IPS-NIHi11 (cell line): ENCODE results near the gene ACADM.
"Not testable (repeated sequence)": the region's sequence is repeated elsewhere in the genome, so short reads cannot be mapped to it uniquely, and the experiment has no call there.

Experiments
- DNase-seq: peaks from one replicate; pipeline ENCODE4 v3.0.0; 2012; ENCODE audit warnings: mixed read lengths, low spot score

ACADM gene

DNA sequence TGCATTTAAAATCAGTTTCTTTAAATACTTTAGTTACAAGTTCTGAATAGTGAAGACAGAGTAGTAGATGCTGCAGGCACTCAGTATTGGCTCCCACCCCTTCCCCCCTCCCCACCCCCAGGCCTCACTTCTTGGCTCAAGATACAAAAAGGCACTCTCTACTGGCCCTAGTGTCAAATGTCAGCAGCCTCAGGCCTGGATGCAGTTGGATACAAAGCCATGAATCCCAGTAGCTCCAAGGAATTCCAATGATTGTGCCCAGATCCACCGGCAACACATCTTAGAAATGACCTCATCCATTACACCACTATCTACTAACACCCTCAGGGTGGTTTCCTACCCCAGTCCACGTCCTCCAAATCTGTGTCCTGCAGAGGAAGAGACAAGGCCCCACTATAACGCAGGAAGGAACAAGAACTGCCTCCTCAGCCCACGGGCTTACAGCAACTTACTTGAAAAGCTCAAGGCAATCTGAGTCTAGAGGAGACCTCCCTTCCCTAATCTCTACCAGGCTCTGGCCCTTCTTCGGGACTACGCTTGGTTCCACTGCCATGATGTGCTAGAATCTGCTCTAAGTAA is 17.6 kb downstream of the ACADM start:
- peak; percentile 12 for DNase-seq

DNA sequence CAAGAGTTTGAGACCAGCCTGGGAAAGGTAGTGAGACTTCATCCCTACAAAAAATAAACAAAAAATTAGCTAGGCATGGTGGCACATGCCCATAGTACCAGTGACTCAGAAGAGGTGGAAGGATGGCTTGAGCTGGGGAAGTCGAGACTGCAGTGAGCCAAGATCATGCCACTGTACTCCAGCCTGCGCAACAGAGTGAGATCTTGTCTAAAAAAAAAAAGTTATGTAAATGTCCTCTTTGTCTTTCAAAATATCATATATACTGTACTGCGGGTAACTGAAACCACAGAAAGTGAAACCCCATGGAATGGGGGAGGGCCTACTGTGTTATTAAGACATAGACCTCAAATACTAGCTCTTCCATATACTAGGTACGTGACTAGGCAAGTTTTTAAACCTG is 20.8 kb downstream of the ACADM start:
- no peak for DNase-seq

DNA sequence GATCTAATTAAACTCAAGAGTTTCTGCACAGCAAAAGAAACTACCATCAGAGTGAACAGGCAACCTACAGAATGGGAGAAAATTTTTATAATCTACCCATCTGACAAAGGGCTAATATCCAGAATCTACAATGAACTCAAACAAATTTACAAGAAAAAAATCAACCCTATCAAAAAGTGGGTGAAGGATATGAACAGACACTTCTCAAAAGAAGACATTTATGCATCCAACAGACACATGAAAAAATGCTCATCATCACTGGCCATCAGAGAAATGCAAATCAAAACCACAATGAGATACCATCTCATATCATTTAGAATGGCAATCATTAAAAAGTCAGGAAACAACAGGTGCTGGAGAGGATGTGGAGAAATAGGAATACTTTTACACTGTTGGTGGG is 32.7 kb downstream of the ACADM start:
- not testable (repeated sequence) for DNase-seq

DNA sequence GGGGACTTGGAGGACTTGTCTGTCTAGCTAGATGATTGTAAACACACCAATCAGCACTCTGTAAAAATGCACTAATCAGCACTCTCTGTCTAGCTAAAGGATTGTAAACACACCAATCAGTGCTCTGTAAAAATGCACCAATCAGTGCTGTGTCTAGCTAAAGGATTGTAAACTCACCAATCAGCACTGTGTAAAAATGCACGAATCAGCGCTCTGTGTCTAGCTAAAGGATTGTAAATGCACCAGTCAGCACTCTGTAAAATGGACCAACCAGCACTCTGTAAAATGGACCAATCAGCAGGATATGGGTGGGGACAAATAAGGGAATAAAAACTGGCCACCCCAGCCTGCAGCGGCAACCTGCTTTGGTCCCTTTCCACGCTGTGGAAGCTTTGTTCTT is 34.0 kb downstream of the ACADM start:
- DNase-seq, result not testable (repeated sequence)

DNA sequence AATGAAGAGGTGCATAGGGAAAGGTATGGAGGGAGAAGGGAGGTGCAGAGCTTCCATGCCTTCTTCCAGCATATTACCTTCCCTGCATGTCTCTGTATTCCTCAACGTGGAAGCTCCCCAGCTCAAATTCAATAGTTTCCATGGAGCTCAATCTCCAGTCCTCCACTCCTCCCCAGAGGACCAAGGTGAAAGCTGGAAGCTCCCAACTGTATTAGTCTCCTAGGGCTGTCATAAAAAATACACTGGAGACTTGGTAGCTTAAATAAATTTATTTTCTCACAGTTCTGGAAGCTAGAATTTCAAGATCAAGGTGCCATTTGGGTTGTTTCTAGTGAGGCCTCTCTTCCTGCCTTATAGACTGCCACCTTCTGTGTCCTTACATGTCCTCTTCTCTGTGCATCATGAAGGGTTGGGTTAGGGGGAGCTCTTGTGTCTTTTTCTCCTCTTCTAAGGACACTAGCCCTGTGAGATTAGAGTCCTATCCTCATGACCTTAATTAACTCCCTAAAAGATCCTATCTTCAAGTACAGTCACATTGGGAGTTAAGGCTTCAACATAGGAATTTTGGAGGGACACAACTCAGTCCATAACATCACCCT is 39.6 kb downstream of the ACADM start:
- no peak for DNase-seq

DNA sequence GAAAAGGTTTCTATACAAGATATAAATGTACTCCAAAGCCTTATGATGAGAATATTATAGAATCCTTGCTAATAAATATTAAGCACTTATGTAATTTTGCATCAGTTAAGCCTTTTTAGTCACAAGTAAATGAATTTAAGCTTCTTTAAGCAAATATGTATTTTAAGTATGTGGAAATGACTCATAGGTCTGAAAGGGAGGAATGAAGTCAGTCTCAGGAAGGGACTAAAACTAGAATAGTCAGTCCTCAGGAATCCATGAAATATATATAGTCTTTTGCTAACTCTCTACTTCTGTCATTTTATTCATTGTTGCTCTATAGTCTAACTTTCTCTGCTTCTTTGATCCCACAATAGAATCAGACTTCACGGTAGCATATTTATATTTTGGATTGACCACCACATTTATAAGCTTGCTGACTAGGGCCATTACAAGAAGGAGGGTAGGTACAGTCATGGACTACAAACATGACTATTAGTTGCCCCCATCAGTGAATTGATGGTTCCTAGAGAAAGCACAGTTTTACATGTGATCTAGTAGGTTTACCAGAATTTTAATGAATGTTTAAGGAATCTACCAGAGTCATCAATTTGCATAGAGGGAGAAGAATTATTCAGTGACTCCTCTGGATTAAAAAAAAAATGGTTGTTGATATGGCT is 41.3 kb downstream of the ACADM start:
- no peak for DNase-seq

DNA sequence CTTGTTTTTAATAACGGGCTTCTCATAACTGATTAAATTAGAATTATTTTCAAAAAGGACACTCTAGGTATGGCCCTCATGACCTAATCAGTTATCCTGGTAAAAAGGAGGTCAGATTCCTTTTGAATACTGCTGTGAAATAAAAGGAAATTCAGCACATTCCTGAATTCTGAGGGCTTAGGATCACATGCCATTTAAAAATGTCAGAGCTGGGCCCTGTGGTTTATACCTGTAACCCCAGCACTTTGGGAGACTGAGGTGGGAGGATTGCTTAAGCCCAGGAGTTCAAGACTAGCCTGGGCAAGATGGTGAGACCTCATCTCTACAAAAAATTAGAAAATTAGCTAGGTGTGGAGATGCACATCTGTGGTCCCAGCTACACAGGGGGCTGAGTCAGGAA is 43.5 kb downstream of the ACADM start:
- no peak for DNase-seq

DNA sequence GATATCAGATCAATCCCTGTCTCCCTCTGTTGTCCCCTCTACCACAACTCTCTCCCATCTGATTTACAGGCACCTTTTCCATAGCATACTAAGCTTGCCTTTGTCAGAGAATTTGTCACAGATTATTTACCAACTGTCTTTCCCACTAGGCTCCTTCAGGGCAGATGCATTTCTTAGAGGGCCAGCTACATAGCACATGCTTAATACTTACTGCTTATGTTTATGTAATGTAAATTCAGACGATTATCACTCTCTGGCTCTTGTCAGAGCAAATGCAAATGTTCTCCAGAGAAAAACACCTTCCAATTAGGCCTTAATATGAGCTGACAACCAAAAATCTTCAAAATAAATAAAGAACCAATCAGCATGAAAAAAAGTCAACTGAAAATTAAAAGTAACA is 46.3 kb downstream of the ACADM start:
- DNase-seq, result no peak

DNA sequence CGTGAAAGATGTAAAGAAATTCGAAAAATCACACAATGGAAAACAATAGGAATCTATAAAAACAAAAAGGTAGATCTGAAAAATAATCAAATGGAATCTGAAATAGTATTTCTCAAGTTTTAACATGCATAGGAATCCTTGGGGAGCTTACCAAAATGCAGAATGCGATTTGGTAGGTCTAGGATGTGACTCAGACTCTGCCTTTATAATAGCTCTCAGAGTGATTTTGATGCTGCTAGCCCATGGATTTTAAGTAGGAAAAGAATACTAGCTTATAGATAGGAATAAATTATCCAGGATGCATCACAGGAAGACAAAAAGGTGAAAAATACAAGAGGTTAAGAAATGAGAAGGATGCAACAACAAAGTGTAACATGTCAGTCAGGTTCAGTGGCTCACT is 47.5 kb downstream of the ACADM start:
- DNase-seq, result no peak

DNA sequence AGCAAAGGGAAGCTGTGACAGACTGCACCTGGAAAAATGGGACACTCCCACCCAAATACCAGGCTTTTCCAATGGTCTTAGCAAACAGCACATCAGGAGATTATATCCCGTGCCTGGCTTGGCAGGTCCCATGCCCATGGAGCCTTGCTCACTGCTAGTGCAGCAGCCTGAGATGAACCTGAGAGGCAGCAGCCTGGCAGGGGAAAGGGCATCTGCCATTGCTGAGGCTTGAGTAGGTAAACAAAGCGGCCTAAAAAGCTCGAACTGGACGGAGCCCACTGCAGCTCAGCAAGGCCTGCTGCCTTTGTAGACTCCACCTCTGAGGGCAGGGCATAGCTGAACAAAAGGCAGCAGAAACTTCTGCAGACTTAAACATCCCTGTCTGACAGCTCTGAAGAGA is 53.3 kb downstream of the ACADM start:
- not testable (repeated sequence) for DNase-seq

DNA sequence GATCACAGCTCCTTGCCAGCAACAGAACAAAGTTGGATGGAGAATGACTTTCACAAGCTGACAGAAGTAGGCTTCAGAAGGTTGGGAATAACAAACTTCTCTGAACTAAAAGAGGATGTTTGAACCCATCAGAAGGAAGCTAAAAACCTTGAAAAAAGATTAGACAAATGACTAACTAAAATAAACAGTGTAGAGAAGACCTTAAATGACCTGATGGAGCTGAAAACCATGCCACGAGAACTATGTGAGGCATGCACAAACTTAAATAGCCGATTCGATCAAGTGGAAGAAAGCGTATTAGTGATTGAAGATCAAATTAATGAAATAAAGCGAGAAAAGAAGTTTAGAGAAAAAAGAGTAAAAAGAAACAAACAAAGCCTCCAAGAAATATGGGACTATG is 54.2 kb downstream of the ACADM start:
- not testable (repeated sequence) for DNase-seq

DNA sequence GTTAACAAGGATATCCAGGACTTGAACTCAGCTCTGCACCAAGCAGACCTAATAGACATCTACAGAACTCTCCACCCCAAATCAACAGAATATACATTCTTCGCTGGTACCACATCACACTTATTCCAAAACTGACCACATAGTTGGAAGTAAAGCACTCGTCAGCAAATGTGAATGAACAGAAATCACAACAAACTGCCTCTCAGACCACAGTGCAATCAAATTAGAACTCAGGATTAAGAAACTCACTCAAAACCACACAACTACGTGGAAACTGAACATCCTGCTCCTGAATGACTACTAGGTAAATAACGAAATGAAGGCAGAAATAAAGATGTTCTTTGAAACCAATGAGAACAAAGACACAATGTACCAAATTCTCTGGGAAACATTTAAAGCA is 55.7 kb downstream of the ACADM start:
- DNase-seq, result not testable (repeated sequence)

DNA sequence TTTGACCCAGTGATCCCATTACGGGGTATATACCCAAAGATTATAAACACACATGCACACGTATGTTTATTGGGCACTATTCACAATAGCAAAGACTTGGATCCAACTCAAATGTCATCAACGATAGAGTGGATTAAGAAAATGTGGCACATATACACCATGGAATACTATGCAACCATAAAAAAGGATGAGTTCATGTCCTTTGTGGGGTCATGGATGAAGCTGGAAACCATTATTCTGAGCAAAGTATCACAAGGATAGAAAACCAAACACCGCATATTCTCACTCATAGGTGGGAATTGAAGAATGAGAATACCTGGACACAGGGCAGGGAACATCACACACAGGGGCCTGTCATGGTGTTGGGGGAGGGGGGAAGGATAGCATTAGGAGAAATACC is 59.4 kb downstream of the ACADM start:
- not testable (repeated sequence) for DNase-seq

DNA sequence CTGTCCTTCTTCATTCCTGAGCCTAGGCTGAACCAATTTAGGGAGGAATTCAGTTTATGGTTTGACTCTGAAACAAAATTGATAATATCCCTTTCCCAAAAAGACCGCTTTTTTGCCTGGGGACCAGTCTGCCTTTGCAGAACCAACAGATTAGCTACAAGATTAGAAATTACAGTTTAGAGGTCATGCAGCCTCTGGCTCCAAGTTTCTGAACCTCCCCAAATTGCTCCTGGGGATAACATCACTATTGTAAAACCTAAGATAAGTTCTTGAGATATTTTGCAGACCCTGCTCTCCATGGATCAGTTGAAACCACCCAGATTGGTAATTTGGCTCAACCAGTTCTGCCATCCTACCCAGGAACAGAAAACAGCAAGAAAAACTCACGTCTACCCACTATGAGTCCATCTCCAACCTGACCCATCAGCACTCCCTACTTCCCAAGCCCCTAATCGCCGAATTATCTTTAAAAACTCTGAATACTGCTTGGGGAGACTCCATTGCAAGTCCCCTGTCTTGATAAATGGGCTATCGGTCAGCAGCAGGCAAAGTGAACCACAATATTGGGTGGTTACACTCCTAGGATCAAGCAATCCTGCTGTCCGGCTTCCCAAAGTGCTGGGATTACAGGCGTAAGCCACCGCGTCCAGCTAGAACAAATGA is 60.9 kb downstream of the ACADM start:
- no peak for DNase-seq

DNA sequence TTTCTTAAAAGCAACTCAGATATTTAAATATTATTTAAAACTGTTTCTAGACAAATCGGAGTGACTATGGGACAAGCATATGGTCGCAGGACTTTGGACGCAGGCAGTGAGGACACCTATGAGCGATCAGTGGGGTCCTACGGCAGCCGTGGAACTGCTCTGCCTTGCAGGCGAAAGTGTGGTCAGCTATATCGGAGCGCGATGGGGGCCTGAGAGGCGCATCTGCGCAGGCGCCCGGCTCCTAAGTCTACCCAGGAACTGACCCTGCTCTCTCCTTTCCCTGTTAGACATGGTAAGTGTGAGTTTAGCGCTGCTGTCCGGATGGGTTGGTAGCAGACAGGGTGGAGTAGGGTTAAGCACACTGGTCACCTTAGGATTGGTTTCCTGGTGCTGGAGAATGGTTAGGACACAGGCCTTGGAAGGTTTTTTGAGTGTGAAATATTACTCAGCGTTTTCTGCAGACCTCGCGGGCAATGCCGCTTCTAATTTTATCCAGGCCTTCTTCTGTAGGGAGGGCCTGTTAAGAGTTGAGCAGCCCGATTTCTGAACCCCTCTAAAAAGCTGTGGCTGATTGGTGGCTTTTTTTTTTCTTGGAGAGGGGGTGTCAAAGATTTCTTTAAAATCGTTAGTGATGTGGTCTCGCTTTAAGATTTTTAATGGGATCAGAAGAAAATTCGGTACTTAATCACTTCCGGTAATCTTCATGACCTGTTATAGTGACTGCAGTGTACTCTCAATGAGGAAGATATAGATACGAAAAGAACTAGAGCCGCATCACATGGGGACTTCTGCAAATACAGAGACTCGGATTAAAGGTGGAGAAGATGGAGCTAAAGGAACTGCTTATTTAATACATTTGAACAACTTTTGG is 61.7 kb downstream of the ACADM start, which contains the start of gene RABGGTB:
RABGGTB (plus strand) TSS at position 274 of the 871 bp plus-strand sequence; CDS start at position 290, 16 bp downstream.
- DNase-seq, result peak; percentile 97

DNA sequence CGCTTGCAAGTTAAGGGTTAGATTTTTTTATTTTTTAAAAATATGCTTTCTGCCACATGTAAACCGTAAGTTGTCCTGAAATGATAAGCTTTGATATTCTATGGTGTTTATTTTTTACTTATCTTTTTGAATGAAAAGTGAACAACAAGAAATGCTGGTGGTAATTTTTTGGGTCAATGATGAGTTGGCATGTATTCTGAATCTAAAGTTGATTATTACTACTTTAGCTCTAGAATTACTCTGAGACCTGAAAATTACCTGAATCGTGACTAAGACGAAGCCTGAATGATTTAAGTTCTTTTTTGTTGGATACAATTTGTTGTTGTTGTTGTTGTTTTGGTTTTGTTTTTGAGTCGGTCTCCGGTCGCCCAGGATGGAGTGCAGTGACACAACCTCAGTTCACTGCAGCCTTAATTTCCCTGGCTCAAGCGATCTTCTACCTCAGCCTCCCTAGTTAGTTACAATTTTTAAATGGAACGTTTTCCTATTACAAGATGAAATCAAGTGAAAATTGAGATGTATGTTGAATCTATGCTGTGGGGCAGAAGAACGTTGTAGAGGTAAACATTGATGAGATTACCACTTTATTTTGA is 62.5 kb downstream of the ACADM start:
- no peak for DNase-seq

DNA sequence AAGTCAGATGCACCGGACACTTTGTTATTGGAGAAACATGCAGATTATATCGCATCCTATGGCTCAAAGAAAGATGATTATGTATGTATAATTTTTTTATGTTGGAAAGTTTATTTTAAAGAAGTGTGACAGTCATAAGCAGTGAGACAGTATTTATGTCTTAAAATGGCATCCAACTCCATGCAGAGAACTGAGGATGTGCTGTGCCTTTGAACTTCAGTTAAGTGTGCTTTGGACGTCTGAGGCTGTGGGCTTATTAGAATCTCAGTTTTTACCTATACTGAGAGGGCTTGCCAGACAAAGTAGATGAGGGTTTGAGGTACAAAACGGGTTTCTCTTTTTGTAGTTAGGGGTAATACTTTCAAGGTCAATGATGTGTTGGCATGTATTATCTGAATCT is 63.0 kb downstream of the ACADM start:
- no peak for DNase-seq

DNA sequence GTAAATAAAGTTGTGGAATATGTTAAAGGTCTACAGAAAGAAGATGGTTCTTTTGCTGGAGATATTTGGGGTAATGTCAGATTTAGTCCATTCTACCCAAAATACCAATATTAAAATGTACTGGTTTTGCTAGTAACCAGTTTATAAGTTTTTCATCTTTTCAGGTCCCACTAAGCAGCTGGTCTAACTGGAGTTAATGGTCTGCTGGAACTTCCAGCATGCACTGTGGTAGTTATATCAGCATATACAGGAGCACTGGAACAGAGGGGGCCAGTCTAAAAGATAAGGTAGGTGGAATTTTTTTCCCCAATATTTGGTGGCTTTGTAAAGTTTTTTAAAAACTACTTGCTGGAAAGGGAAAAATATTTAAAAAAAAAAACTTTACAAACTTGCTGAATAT is 65.5 kb downstream of the ACADM start:
- no peak for DNase-seq

DNA sequence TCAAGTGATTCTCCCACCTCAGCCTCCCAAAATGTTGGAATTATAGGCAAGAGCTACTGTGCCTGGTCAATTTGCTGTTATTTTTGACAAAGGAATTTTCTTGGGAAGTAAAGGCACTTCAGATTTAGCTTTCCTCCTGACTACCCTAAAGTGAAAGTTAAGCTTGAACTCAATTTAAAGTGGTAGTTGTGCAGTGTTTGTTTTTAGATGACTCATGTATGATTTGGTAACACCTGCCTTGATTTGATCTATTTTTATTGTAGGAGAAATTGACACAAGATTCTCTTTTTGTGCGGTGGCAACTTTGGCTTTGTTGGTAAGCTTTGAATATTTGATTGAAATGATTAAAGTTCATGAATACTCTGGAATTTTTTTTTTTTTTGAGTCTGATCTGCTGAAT is 66.5 kb downstream of the ACADM start:
- DNase-seq, result no peak

DNA sequence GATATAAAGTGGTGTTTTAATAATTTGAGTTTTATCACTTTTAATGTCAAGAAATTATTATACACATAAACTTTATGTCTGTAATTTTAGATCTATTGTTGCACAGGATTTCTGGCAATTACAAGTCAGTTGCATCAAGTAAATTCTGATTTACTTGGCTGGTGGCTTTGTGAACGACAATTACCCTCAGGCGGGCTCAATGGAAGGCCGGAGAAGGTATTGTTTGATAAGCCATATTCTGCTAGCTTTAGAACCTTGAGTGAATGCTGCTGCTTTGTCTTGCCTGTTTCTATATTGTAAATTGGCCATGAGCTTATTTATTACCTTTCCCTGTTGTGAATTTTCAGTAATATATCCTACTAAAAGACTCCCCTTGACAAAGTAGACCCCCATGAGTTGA is 67.6 kb downstream of the ACADM start:
- no peak for DNase-seq

DNA sequence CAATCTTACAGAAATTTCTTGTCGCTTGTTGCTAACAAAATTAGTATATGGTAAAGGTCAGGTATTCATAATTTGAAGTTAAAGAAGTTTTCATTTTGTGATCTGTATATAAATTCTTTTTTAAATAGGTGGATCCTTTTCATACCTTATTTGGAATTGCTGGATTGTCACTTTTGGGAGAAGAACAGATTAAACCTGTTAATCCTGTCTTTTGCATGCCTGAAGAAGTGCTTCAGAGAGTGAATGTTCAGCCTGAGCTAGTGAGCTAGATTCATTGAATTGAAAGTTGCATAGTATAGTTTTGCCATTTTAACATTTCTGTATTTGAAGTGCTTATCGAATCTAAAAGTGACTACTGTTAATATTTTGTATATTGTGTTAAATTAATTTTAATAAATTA is 69.9 kb downstream of the ACADM start:
- no peak for DNase-seq

DNA sequence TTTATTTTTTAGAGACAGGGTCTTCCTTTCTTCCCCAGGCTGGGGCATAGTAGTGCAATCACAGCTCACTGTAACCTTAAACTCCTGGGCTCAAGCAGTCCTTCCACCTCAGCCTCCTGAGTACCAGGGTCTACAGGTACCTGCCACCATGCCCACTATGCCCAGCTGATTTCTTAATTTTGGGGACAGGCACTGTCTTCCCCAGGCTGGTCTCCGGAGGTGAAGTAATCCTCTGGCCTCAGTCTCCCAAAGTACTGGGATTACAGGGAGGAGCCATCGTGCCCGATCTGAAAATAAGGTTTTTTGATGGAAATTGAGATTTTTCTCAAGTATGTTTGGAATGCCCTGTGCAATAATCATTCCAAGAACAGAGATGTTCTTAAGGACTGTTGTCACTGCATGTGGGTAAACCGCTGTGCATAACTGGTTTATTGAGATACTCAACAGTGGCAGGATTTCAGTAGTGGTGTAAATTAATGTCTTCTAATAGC is 71.2 kb downstream of the ACADM start:
- DNase-seq, result no peak
